22Rv1 (cell line): Measurements from ENCODE around the gene LGALS8.

ENCODE experiments used
- CTCF ChIP-seq: fragments of 450-650 bp; IDR thresholded peaks from 2 replicates; pipeline ENCODE4 v1.5.1; 2017; ENCODE audit warnings: mild to moderate bottlenecking
- ZFX ChIP-seq: fragments of 450-650 bp; IDR thresholded peaks from 2 replicates; pipeline ENCODE4 v1.6.1; 2017; ENCODE audit warnings: antibody characterized with exemption, borderline replicate concordance

GRCh38 chr1:236507022-236507700 lies 16.6 kb upstream of the LGALS8 start:
- TF ChIP-seq CTCF: no peak
- TF ChIP-seq ZFX: no peak
